Measurements from ENCODE around the gene FSTL4. TPM values are rescaled to one million over a fixed set of nuclear protein-coding genes. Genes with fewer than 3 reads are reported as not detected.

FSTL4 gene
- total RNA-seq, 1 experiment from 2014 or later: not detected

GRCh38 chr5:133401731-133402347 is 210.5 kb downstream of the FSTL4 start:
- no peaks in the 10 kb centered on the region for H3K9me3 Mint-ChIP-seq (ENCODE audit: low read depth, unreplicated experiment)
- BruUV-seq (replicated peaks): no TSS peak
- no peaks in the 10 kb centered on the region for H3K36me3 Mint-ChIP-seq (ENCODE audit: insufficient read depth, unreplicated experiment)
- no peak for TF ChIP-seq CTCF (IDR thresholded peaks at IDR 0.05; ENCODE audit: unreplicated experiment)
- H3K27me3 Mint-ChIP-seq (ENCODE audit: unreplicated experiment): peaks cover 84% of the 10 kb centered on the region
- CTCF ChIA-PET: no interaction called here
- H3K4me3 Mint-ChIP-seq (ENCODE audit: low read depth, unreplicated experiment): no peak overlapping the region
- H3K4me1 Mint-ChIP-seq (ENCODE audit: low read depth, unreplicated experiment): no peaks in the 10 kb centered on the region
- DNase-seq: no peak
- H3K27ac Mint-ChIP-seq (ENCODE audit: unreplicated experiment): no peak overlapping the region
- intact Hi-C loops (cut with micrococcal nuclease; ENCODE audit: unreplicated experiment): no loop called here

GRCh38 chr5:133400831-133401351 is 211.4 kb downstream of the FSTL4 start:
- Mint-ChIP-seq H3K27ac (ENCODE audit: unreplicated experiment) (no peak overlapping the region), H3K27me3 (ENCODE audit: unreplicated experiment) (peaks cover 92% of the 10 kb centered on the region), H3K36me3 (ENCODE audit: insufficient read depth, unreplicated experiment) (no peaks in the 10 kb centered on the region), H3K4me3 (ENCODE audit: low read depth, unreplicated experiment) (no peak overlapping the region), H3K4me1 (ENCODE audit: low read depth, unreplicated experiment) (no peaks in the 10 kb centered on the region), H3K9me3 (ENCODE audit: low read depth, unreplicated experiment) (no peaks in the 10 kb centered on the region)
- no TSS peak for BruUV-seq (replicated peaks)
- TF ChIP-seq CTCF (IDR thresholded peaks at IDR 0.05; ENCODE audit: unreplicated experiment): no peak
- intact Hi-C loops (cut with micrococcal nuclease; ENCODE audit: unreplicated experiment): no loop called here
- no peak for DNase-seq
- CTCF ChIA-PET: no interaction called here

GRCh38 chr5:133400120-133400519 is 212.2 kb downstream of the FSTL4 start:
- Mint-ChIP-seq H3K36me3 (ENCODE audit: insufficient read depth, unreplicated experiment) (no peaks in the 10 kb centered on the region), H3K4me3 (ENCODE audit: low read depth, unreplicated experiment) (no peak overlapping the region), H3K27me3 (ENCODE audit: unreplicated experiment) (peaks cover 97% of the 10 kb centered on the region), H3K9me3 (ENCODE audit: low read depth, unreplicated experiment) (no peaks in the 10 kb centered on the region), H3K27ac (ENCODE audit: unreplicated experiment) (no peak overlapping the region), H3K4me1 (ENCODE audit: low read depth, unreplicated experiment) (no peaks in the 10 kb centered on the region)
- TF ChIP-seq CTCF (IDR thresholded peaks at IDR 0.05; ENCODE audit: unreplicated experiment): no peak
- CTCF ChIA-PET: no interaction called here
- DNase-seq: no peak
- BruUV-seq (replicated peaks): no TSS peak
- intact Hi-C loops (cut with micrococcal nuclease; ENCODE audit: unreplicated experiment): no loop called here

- Mint-ChIP-seq H3K9me3 (ENCODE audit: low read depth, unreplicated experiment) (no peaks in the 10 kb centered on the region), H3K4me1 (ENCODE audit: low read depth, unreplicated experiment) (no peaks in the 10 kb centered on the region), H3K4me3 (ENCODE audit: low read depth, unreplicated experiment) (no peak overlapping the region), H3K27me3 (ENCODE audit: unreplicated experiment) (peaks cover 91% of the 10 kb centered on the region), H3K36me3 (ENCODE audit: insufficient read depth, unreplicated experiment) (no peaks in the 10 kb centered on the region), H3K27ac (ENCODE audit: unreplicated experiment) (no peak overlapping the region)
- TF ChIP-seq CTCF (IDR thresholded peaks at IDR 0.05; ENCODE audit: unreplicated experiment): no peak
- CTCF ChIA-PET: interaction anchor here (0.8 kb wide), 1 partner anchor 41 kb away, joined by 3 read pairs; no protein-coding TSS in a partner anchor
- no peak for DNase-seq
- BruUV-seq (replicated peaks): no TSS peak
- intact Hi-C loops (cut with micrococcal nuclease; ENCODE audit: unreplicated experiment): no loop called here
These were observed 213.0 kb downstream of the FSTL4 start for GRCh38 chr5:133399247-133399891.
